ENCODE results near the gene MAGED2.
"Not testable (repeated sequence)": the region's sequence is repeated elsewhere in the genome, so short reads cannot be mapped to it uniquely, and the experiment has no call there.

- TF ChIP-seq CTCF (conservative IDR thresholded peaks at IDR 0.05; ENCODE audit: low read length); EZH2phosphoT487 (IDR thresholded peaks at IDR 0.05; ENCODE audit: borderline replicate concordance): not testable (repeated sequence)
Measured at GRCh38 chrX:54847700-54848099, 40.2 kb downstream of the MAGED2 start.

All from Loucy (cell line).